PC-3 (cell line): ENCODE results near the gene GZF1.

Experiments
- EZH2 ChIP-seq: fragments of 300-600 bp; sonication (generic); IDR thresholded peaks from one replicate; pipeline ENCODE4 v1.6.1; 2017; ENCODE audit warnings: antibody characterized with exemption, mild to moderate bottlenecking, low read length; ENCODE audit not compliant: unreplicated experiment
- EZH2phosphoT487 ChIP-seq: fragments of 300-600 bp; sonication (generic); IDR thresholded peaks from 2 replicates; pipeline ENCODE4 v1.6.1; 2018; ENCODE audit warnings: mild to moderate bottlenecking, antibody characterized with exemption, low read length, borderline replicate concordance
- TF ChIP-seq, protein P1 (sequence below): fragments of 300-600 bp; sonication (generic); conservative IDR thresholded peaks from 2 replicates; pipeline ENCODE4 v1.5.1; 2017; ENCODE audit warnings: antibody characterized with exemption, low read depth, mild to moderate bottlenecking, low read length

DNA sequence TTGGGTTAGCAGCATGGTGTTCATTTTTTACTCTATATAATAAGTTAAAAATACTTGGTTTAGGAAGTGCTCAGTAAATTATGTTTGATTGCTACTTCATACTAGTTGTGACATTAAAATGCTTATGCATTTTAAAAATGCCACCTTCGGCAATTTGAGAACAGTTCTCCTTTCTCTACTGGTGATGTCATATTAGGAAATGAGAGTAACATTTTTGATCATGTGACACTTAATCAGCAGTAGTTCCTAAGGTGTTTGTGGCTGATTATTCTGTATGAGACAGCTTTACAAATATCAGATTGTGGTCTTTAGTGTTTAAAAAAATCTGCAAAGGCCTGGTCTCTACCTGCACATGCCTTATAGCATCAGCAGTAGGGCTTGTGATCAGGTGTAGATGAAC lies 4.4 kb downstream of the GZF1 start:
- TF ChIP-seq, protein P1, sequence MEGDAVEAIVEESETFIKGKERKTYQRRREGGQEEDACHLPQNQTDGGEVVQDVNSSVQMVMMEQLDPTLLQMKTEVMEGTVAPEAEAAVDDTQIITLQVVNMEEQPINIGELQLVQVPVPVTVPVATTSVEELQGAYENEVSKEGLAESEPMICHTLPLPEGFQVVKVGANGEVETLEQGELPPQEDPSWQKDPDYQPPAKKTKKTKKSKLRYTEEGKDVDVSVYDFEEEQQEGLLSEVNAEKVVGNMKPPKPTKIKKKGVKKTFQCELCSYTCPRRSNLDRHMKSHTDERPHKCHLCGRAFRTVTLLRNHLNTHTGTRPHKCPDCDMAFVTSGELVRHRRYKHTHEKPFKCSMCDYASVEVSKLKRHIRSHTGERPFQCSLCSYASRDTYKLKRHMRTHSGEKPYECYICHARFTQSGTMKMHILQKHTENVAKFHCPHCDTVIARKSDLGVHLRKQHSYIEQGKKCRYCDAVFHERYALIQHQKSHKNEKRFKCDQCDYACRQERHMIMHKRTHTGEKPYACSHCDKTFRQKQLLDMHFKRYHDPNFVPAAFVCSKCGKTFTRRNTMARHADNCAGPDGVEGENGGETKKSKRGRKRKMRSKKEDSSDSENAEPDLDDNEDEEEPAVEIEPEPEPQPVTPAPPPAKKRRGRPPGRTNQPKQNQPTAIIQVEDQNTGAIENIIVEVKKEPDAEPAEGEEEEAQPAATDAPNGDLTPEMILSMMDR: no peak
- TF ChIP-seq EZH2 (no peak), EZH2phosphoT487 (no peak)
